CD4-positive, alpha-beta T cell treated with Interleukin-2 at 100 ng/mL for 4 hours (primary cell): ENCODE data around the gene TBL1X.

Source experiments
- DNase-seq: peaks from one replicate; pipeline ENCODE4 v3.0.0-alpha.2; 2020; ENCODE audit warnings: low spot score

Gene TBL1X

DNA sequence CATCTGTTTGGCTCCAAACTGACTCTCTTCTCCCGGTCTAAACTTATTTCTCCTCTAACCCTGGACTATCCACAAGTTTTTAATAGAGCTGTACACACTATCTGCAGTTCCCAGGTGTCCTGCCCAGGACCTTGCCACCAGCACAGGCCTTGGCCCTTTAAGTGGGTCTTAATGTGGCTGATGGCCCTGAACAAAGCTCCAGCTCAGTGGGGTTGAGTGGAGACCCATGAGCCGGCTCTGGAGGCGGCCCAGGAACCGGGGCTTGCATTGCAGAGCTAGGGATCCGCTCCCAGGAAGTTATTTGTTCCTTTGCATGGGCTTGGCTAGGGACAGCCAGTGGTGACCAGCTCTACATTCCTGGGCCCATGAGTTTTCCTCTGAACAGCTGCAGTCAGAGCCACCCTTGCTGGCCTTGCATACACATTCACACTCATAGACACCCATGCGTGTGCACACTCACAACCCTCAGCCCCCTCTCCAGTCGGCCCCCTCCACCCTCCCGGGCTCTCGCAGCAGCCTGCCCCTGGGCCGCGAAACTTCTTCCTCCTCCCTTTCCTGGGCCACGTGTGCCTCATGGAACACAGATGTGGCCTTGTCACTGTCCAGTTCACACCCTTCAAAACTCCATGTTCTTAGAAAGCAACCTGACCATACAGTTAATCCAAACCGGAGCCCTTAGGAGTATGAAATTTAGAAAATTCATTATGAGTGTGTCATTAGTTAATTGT is 242.6 kb downstream of the TBL1X start:
- no peak for DNase-seq

DNA sequence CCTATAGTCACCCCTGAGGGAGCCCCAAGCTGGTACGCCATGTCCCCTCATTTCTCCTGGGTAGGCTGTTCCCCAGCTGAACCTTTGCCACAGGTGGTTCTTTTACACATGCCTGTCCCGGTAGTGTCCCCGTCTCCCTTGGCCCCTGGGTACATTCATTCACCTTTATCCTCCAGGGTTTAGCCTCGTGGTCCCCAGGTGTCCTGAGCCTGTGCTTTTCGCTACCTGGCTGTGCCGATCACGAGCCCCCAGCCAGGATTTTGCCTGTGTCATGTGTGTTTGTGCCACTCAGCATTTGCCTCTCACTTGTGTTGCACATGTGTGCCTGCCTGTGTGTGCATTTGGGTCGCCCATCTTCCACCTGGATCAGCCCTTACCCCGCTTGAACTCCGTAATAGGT is 243.2 kb downstream of the TBL1X start:
- DNase-seq: no peak

DNA sequence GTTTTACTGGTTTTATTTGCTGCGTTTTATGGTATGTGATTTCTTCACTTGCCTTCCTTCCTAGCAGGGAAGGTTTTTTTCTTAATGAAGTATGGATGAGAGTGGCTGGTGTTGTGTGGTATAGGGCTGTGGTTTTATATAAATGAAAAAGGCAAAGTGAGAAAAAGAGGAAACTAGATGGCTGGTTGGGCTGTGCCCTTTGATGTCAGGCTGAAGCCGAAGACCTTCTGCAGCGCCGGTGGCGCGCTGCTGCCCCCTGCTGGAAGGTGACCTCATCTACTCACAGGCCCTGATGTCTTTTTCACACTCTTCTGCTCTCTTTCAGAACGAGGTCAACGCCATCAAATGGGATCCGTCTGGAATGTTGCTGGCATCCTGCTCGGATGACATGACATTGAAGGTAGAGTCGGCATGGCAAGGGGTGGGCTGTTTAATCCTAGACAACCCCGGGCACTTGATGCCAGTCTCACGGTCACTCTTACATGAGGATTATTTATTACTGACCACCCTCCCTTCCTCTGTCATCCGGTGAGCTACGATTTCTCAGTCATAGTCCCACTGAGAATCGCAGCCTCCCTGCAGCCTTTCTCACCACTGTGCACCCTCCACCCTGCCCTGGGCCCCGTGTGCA is 244.2 kb downstream of the TBL1X start:
- peak; percentile 76 for DNase-seq

DNA sequence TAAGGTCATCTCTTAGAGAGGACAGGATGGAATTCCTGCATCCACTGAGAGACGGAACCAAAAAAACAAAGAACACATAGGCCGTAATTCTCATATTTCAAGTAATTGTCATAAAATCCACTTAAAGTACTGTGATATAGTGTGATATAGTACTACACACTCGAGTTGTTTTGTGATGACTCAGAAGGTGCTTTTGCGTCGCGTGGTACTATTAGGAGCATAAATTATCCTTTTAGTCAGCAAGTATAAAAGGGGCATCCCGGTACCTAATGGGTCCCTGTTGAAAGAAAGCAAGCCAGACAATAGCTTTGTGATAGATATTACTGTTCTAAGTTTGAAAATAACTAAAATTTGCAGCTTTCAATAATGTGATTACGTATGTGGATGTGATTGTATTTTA is 245.5 kb downstream of the TBL1X start:
- DNase-seq: no peak

DNA sequence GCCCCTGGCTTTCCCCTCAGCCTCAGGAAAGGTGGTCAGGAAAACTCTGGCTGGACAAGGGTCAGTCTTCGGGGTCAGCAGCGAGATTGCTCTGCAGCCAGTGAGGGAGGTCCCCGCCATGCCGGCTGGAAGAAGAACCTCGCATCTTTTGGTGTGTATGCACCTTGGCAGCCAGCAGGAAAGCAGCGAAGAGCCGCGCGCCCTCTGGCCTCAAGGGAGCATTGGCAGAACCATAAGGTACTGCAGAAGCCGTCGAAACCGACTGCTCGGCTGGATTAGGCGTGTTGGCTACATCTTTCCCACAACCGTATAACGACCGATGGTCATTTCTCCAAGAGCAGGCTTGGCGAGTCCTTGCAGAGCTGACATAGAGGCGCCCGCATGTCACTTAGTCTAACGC is 252.5 kb downstream of the TBL1X start:
- DNase-seq: no peak

DNA sequence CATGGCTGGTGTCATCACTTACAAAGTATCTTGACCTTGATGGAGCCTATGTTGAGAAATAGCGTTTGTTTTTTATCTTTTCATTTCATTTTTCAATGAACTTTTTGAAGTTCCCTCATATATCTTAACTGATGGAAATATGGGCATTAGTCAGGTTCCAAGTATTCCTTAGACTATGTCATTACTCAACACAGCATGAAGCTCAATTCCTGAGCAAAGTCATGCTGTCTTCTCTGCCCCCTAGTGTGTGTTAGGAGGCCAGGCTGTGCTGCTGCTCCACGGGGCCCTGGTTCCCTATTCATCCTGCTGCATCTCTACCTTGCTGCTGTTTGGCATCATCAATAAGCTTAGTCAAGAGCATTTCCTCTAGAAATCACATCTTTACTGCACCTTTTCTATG is 259.9 kb downstream of the TBL1X start:
- DNase-seq: no peak

DNA sequence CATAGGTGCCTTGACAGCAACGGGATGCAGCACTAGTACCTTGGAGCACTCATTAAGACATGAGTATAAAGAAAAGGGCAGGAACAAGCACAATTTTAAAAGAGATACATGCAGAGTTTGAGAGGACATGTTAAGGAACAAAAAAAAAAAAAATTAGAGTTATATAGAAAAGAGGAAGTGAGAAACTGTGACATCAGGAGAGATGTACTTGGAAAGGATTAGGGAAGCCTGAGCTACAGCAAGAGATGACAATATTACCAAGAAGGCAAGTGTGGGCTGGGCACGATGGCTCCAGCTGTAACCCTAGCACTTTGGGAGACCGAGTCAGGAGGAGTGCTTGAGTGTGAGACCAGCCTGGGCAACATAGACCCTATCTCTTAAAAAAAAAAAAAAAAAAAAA is 263.4 kb downstream of the TBL1X start:
- DNase-seq: no peak

DNA sequence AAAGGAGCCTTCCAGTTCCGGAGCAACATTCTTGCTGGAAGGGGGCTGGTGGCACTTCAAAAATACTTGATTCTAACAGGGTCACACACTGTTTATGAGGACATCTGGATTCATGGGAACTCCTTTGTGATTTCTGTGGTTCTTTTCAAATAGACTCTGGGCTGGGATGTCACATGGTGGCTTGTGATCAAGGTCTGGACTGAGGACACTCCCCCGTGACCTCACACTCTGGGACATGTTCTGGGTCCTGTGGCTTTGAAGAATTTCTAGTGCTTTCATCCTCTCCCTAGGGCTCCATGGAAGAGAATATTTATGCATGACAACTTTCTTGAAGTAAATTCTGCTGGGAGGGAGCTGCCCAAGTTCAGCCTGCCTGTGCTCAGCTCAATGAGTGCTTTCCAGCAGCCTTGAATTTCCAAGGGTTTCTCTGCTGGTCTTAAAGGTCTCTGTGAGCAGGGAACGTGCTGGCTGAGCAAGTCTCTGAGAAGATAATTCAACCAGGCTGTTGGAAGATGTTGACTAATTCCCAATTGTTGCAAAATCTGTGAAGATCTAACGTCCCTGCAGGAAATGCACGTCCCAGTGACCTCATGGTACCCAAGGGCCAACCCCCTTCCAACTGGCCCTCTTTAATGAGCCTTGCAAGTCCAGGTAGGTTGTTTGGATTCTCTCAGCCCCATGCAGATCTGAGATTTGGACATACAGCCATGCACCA is 264.5 kb downstream of the TBL1X start:
- no peak for DNase-seq

DNA sequence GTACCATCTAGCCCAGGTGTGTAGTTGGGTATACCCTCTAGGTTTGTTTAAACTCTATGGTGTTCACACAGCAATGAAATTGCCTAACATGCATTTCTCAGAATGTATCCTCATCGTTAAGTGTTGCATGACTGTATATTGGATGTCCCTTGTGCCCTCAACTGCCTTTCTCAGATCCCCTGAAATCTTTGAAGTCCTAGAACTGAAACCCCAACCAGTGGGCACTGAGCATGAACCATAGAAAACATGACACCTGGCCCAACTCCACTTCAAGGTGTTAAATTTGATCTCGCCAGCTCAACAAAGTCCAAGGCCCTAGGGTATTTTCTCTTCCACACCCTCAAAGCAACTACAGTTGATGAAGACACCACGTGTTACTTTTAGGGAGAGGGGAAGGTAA is 265.2 kb downstream of the TBL1X start:
- DNase-seq: no peak

DNA sequence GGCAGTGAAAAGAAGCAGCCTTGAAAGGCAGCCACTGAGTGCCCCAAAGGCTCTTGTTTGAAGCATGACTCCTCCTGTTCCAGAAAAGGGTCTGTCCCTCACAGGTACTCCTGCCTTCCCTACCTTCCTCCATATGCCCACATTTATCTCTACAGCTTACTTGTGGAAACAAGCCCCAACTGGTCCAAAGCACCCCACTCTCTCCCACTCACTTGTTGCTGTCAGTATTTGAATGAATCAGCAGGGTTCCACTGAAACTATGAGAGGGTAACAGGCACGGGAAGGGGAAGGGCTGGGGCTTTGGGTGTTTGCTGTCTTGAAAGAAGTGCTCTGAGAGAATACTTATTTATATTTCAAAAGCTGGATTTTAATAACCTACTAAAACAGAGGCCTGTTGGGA is 265.9 kb downstream of the TBL1X start:
- DNase-seq: no peak

DNA sequence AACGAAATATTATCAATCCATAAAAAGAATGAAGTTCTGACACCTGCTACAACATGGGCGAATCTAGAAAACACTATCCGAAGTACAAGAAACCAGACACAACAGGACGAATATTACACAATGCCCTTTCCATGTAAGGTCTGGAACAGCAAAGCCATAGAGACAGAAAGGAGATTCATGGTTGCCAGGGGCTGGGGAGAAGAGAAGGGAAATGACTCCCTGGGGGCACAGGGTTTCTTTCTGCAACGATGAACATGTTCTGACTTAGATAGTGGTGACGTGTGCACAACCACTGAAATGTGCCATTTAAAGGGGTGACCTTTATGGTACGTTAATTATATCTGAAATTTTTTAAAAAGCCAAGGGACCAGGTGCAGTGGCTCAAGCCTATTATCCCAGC is 272.5 kb downstream of the TBL1X start:
- no peak for DNase-seq

DNA sequence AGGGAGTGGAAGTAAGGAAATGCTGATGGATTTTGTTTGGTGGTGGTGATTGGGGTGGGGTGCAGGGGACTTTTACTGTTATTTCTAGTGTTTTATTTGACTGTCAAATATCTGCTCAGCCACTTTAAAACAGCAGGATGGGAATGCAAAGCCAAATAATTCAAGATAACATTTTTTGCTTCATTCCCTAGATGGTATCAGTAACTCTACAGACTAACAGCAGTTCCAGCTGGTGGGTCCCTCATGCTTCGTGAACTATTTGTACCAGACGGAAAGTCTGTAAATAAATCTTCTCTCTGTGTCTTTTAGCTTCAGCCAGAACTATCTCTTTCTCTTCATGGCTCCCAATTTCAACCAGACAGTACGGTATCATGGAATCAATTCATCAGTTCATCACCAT is 273.3 kb downstream of the TBL1X start:
- DNase-seq: no peak

DNA sequence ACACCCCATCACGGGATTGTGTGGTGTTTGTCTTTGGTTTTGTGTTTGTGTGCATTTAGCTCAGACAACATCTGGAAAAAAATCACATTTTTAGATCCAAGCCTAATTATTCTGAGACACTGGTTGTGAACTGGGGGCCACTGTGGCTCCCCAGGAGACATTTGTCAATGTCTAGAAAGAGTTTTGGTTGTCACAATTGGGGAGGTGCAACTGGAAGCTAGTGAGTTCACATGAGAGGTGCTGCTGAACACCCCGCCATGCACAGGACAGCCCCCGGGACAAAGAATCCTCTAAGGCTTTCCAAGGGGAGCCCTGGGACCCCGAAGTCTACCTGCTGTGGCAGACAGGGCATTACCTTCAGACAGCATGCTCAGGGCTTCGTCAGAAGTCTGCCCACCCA is 274.3 kb downstream of the TBL1X start:
- no peak for DNase-seq

DNA sequence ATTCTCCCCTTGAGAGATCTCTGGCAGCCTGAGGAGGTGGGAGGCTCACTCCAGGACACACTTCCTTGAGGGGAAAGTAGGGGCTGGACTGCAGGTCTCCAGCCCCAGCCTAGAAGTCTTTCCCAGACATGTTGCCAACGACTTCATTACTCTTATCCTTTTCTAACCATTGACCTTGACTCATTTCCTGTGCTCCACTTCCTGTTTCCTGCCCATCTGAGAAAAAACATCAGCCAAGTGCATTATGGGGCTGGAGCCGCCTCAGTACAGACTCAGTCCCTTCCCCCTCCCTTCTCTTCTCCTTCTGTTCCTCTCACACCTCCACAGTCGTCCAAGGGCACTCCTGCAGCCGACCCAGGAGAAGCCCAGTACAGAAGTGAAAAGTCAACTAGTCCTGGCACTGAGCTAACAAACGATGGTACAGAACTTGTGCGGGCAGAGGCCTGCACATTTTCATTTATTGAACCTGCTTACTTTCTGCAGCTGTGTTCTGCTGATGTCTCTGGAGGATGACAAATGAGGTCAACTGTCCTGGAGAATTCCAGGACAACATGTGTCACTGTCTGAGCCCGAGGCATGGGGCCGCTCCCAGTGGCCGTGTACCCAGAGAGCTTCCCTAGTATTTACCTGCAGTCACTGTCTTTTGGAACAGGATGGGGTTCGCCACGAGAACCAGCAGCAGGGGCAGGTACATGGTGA is 280.7 kb downstream of the TBL1X start:
- no peak for DNase-seq

DNA sequence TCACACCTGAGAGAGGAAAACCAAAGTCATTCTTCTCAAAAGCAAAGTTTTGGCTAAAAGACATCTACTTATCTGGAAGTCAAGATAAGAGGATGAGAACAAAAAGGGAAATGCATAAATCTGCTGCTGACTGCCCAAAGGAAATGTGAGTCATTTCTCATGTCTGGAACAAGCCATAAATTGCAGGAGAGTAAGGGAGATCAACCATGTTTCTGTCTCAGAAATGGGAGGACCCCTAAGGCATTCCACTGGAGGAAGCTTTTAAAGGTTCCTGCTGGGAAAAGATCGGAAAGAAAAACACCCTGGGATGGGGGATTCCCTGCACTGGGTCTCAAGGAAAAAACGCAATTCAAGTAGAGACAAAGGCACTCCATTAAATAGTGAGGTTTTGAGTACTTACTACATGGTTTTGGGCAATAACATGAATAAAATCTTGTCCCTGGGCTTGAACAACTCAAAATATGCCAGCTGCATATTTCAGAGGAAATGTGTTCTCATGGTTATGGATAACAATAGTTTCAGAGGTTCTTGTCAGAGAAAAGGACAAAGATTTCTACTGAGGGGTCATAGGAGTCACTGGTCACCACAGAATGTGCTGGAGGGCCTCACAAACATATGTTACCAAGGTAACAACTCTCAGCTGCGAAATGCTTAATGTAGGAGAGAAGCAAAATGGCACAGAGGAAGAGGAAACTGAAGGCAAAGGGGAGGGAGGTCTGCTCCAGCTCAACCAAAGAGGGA is 281.5 kb downstream of the TBL1X start:
- no peak for DNase-seq

DNA sequence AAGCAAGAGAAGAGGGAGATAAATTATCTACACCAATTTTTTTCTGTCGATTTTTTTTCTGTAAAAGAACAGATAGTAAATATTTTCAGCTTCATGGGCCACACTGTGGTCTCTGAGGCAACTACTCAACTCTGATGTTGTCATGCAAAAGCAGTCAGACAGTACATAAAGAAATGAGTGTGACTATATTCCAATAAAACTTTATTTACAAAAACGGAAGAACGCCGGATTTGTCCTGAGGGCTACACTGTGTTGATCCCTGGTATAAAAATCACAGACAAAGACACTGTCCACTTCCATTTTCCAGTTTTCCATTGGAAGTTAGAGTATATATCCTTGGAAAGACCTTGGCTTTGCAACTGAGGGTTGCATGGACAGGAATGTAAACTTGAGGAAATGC is 282.8 kb downstream of the TBL1X start:
- no peak for DNase-seq

DNA sequence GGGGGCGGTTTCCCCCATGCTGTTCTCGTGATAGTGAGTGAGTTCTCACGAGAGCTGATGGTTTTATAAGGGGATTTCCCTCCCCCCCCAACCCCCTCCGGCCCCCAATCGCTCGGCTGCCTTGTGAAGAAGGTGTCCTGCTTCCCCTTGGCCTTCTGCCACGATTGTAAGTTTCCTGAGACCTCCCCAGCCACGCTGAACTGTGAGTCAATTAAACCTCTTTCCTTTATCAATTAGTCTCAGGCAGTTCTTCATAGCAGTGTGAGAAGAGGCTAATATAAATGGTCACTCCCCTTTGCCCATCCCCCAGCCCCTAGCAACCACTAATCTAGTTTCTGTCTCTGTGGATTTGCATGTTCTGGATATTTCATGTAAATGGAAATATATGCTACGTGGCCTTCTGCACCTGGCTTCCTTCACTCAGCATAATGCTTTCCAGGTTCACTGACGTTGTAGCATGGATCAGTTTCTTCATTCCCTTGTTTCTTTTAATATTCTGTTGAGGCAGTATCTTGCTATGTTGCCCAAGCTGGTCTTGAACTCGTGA is 284.4 kb downstream of the TBL1X start:
- DNase-seq: no peak

DNA sequence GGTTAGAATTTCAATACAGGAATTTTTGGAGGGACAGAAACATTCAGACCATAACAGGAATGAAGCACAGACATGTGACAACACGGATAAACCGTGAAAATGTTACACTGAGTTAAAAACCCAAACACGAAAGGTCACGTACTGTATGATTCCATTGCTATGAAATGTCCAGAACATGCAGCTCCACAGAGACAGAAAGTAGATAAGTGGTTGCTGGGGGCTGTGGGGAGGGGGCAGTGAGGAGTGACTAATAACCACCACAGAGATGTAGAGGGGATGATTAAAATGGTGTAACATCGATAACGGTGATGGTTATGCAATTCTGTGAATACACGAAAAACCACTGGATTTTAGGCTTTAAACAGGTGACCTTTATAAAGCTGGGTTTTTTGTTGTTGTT is 292.5 kb downstream of the TBL1X start:
- DNase-seq: no peak

DNA sequence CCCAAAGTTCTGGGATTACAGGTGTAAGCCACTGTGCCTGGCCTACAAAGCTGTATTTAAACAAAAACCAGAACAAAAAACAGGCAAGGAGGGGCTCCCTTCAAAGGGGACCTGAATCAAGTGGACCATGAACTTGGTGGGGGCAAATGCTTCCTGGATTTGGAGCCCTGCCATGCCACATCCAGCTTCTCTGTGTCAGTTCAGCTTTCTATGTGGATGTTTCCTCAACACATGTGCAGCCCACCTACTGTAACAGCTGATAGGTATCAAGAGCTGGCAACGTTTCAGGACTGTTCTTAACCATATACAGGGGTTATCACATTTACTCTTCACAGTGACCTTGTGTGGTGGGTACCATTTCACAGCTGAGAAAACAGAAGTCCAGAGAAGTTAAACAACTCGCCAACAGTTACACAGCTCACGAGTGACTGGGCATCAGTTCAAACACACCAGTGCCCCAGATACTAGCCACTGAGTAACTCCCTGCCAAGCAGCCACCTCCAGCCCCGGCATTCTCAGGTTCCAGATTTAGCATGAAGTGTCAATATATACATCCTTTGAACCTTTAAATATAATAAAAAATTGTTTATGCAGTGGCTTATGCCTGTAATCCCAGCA is 293.3 kb downstream of the TBL1X start:
- DNase-seq: no peak

DNA sequence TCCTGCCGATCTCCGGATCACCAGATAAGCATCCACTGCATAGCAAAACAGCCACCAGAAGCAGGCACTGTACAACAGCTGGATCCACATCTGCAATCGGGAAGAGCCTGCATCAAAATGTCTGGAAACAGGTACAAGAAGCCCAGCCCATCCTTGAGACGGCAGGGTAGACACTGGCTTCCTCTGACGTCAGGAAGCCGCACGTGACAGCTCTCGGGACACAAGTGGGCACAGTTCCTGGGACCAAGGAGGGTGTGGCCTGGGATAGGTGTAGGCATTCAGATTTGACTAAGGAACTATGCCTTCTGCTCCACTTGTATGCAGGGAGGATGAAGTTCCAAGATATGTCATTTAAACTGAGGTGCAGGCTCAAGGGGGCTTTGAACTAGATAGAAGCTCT is 294.5 kb downstream of the TBL1X start:
- DNase-seq: no peak

DNA sequence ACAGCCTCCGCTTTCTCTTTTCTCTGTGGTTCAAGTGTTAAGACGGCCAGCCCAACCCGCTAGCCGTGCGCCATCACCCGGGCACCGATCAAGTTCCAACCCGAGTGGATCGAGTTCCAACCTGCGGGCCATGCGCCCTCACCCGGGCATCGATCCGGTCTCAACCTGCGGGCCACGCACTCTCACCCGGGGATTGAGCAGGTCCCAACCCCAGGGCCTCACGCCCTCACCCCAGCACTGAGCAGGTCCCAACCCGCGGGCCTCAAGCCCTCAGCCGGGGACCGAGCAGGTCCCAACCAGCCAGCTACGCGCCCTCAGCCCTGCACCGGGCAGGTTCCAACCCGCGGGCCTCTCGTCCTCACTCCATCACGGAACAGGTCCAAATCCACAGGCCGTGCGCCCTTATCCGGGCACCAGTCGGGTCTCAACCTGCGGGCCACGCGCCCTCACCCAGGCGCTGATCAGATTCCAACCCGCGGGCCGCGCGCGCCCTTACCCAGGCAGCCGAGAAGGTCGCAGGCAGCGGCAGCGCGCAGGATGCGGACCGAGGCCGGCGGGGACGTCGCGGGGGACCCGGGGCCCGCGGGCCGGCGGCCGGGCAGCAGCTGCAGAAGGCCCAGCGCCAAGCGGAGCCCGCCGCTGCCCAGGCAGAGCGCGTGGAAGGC is 300.3 kb downstream of the TBL1X start:
- no peak for DNase-seq
